ENCODE data around the gene MAN2B2.

GRCh38 chr4:6608758-6609414 lies 33.9 kb downstream of the MAN2B2 start:
- TF ChIP-seq CTCF (conservative IDR thresholded peaks at IDR 0.05), result no peak
- no peak for TF ChIP-seq EZH2 (IDR thresholded peaks at IDR 0.05; ENCODE audit: low read depth)

Data from PC-9 (cell line).